Neural progenitor cell (in vitro differentiated cells): ENCODE data around the gene C1orf210. TPM values are rescaled to one million over a fixed set of nuclear protein-coding genes. Genes with fewer than 3 reads are reported as not detected.

Source experiments
- DNase-seq: peaks from one replicate; pipeline ENCODE4 v3.0.0-alpha.2; 2016; ENCODE audit warnings: low spot score
- H2AFZ ChIP-seq: fragments of 200-600 bp; sonication (generic); replicated peaks from 2 replicates; pipeline ENCODE4 v1.6.1; 2016; ENCODE audit warnings: antibody characterized with exemption
- H3F3A ChIP-seq: fragments of 200-600 bp; sonication (generic); 2 replicates; pipeline ENCODE4 v1.6.1; 2016; ENCODE audit warnings: antibody characterized with exemption, low read depth
- H3K27ac ChIP-seq: fragments of 200-600 bp; sonication (generic); 2 replicates; pipeline ENCODE4 v1.5.1; 2016; ENCODE audit warnings: mild to moderate bottlenecking
- H3K27me3 ChIP-seq: fragments of 200-600 bp; sonication (generic); 2 replicates; pipeline ENCODE4 v1.6.1; 2016; ENCODE audit warnings: mild to moderate bottlenecking, moderate library complexity
- H3K36me3 ChIP-seq: fragments of 200-600 bp; sonication (generic); 2 replicates; pipeline ENCODE4 v1.5.1; 2016
- H3K4me1 ChIP-seq: fragments of 200-600 bp; sonication (generic); 2 replicates; pipeline ENCODE4 v1.6.1; 2016; ENCODE audit warnings: mixed run types
- H3K4me2 ChIP-seq: fragments of 200-600 bp; sonication (generic); 2 replicates; pipeline ENCODE4 v1.6.1; 2016
- H3K4me3 ChIP-seq: fragments of 200-600 bp; sonication (generic); 2 replicates; pipeline ENCODE4 v1.5.1; 2016
- H3K79me2 ChIP-seq: fragments of 200-600 bp; sonication (generic); 2 replicates; pipeline ENCODE4 v1.6.1; 2016; ENCODE audit warnings: low read depth
- H3K9ac ChIP-seq: fragments of 200-600 bp; sonication (generic); 2 replicates; pipeline ENCODE4 v1.6.1; 2016
- H3K9me3 ChIP-seq: fragments of 200-600 bp; sonication (generic); 2 replicates; pipeline ENCODE4 v1.5.1; 2016; ENCODE audit warnings: low read depth
- H4K20me1 ChIP-seq: fragments of 200-600 bp; sonication (generic); 2 replicates; pipeline ENCODE4 v1.6.1; 2016; ENCODE audit warnings: low read depth
- H3K27ac Mint-ChIP-seq: 3 replicates; pipeline ENCODE4 v1.8.0; 2021; ENCODE audit warnings: mixed read lengths
- H3K27me3 Mint-ChIP-seq: 2 replicates; pipeline ENCODE4 v1.8.0; 2022; ENCODE audit warnings: low read depth, mild to moderate bottlenecking, inconsistent platforms, moderate library complexity, mixed read lengths; ENCODE audit not compliant: insufficient read depth
- H3K36me3 Mint-ChIP-seq: 3 replicates; pipeline ENCODE4 v1.8.0; 2021; ENCODE audit warnings: mixed read lengths
- H3K4me1 Mint-ChIP-seq: 3 replicates; pipeline ENCODE4 v1.8.0; 2021; ENCODE audit warnings: mixed read lengths
- H3K4me3 Mint-ChIP-seq: 3 replicates; pipeline ENCODE4 v1.8.0; 2021; ENCODE audit warnings: mild to moderate bottlenecking, moderate library complexity, mixed read lengths
- H3K9me3 Mint-ChIP-seq: 3 replicates; pipeline ENCODE4 v1.8.0; 2020; ENCODE audit warnings: mixed read lengths
- EZH2 ChIP-seq: fragments of 200-600 bp; sonication (generic); IDR thresholded peaks from 2 replicates; pipeline ENCODE4 v1.6.1; 2017; ENCODE audit warnings: antibody characterized with exemption, mild to moderate bottlenecking, moderate library complexity
- EZH2phosphoT487 ChIP-seq: fragments of 200-600 bp; sonication (generic); IDR thresholded peaks from 2 replicates; pipeline ENCODE4 v1.6.1; 2017; ENCODE audit warnings: antibody characterized with exemption
- total RNA-seq: library from RNA; depleted of rRNA; stranded (reverse); fragments of >200 nt; gene quantifications from 2 replicates; pipeline ENCODE4 v1.2.3, GENCODE V29; 2015; ENCODE audit warnings: low replicate concordance
- TF ChIP-seq, protein P1 (sequence below): fragments of 200-600 bp; sonication (generic); IDR thresholded peaks from 2 replicates; pipeline ENCODE4 v1.5.1; 2017; ENCODE audit warnings: antibody characterized with exemption, mild to moderate bottlenecking

C1orf210 gene
- total RNA-seq, 1 donor from 2014 or later: not detected

DNA sequence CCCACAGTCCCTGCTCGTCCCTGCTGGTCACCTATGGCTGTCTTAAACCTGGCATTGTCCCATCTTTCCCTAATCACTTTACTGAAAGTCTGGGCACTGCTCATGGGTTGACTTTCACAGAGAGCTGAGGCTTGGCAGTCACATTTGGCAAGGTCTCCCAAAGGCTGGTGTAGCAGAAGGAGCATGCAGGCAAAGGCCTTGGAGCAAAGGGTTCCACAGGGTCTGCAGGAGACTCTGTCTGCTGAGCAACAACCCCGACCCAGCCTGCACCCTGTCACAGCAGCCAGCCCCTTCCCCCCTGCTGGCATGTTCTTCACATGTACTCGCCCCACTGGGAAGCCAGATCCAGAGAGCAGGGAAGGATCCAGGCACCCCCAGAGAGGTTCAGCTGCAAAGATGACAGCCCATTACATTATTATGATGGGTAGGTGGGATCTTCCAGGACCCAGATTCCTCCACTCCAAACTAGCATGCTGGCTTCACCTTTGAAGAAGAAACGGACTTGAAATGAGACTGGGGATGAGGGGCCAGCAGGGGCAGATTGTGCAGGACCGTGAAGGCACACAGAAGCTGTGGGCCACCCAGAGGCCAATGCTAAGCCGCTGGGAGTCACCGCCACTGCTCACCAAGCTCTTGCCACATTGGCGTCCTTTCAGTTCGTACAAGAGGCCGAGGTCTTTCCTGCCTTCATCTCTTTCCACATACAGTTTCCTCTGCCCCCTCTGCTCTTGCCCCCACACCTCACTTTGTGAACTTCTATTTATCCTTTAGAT lies 29.8 kb downstream of the C1orf210 start:
- Mint-ChIP-seq H3K4me1 (no peaks in the 10 kb centered on the region), H3K4me3 (no peak overlapping the region), H3K27ac (no peak overlapping the region), H3K9me3 (peaks cover 17% of the 10 kb centered on the region), H3K36me3 (no peaks in the 10 kb centered on the region), H3K27me3 (peaks cover 11% of the 10 kb centered on the region)
- no peaks in the 10 kb centered on the region for H3K36me3 ChIP-seq
- no peak overlapping the region for H3K4me2 ChIP-seq
- no peak for DNase-seq
- no peak overlapping the region for H2AFZ ChIP-seq
- no peaks in the 10 kb centered on the region for H3F3A ChIP-seq
- no peak for TF ChIP-seq EZH2
- no peak for TF ChIP-seq EZH2phosphoT487
- TF ChIP-seq, protein P1, sequence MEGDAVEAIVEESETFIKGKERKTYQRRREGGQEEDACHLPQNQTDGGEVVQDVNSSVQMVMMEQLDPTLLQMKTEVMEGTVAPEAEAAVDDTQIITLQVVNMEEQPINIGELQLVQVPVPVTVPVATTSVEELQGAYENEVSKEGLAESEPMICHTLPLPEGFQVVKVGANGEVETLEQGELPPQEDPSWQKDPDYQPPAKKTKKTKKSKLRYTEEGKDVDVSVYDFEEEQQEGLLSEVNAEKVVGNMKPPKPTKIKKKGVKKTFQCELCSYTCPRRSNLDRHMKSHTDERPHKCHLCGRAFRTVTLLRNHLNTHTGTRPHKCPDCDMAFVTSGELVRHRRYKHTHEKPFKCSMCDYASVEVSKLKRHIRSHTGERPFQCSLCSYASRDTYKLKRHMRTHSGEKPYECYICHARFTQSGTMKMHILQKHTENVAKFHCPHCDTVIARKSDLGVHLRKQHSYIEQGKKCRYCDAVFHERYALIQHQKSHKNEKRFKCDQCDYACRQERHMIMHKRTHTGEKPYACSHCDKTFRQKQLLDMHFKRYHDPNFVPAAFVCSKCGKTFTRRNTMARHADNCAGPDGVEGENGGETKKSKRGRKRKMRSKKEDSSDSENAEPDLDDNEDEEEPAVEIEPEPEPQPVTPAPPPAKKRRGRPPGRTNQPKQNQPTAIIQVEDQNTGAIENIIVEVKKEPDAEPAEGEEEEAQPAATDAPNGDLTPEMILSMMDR: no peak
- no peak overlapping the region for H3K27ac ChIP-seq
- no peaks in the 10 kb centered on the region for H3K4me1 ChIP-seq
- H3K4me3 ChIP-seq: no peak overlapping the region
- no peaks in the 10 kb centered on the region for H3K79me2 ChIP-seq
- no peaks in the 10 kb centered on the region for H4K20me1 ChIP-seq
- H3K9ac ChIP-seq: no peak overlapping the region
- H3K9me3 ChIP-seq: no peaks in the 10 kb centered on the region
- H3K27me3 ChIP-seq: no peaks in the 10 kb centered on the region

DNA sequence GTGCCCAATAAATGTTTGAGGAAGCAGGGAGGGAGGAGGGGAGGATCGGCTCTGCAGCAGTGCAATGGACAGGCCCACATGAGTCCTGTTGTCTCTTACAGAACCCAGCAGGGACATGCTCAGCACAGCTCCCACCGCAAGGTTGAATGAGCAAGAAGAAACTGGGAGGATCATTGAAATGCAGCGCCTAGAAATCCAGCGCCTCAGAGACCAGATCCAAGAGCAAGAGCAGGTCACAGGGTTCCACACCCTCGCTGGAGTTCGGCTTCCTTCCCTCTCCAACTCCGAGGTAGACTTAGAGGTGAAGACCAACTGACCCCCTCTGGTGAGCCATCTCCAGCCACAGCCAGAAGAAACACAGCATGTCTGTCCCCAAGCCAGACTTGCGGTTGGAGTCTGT lies 31.5 kb downstream of the C1orf210 start:
- H3K27me3 ChIP-seq: no peaks in the 10 kb centered on the region
- Mint-ChIP-seq H3K9me3 (peaks cover 15% of the 10 kb centered on the region), H3K27me3 (peaks cover 13% of the 10 kb centered on the region), H3K4me1 (no peaks in the 10 kb centered on the region), H3K36me3 (no peaks in the 10 kb centered on the region), H3K4me3 (no peak overlapping the region), H3K27ac (no peak overlapping the region)
- no peak overlapping the region for H3K4me3 ChIP-seq
- DNase-seq: no peak
- TF ChIP-seq EZH2phosphoT487 (no peak), EZH2 (no peak)
- TF ChIP-seq, protein P1: no peak
- no peaks in the 10 kb centered on the region for H3K4me1 ChIP-seq
- no peaks in the 10 kb centered on the region for H3K79me2 ChIP-seq
- no peaks in the 10 kb centered on the region for H3F3A ChIP-seq
- no peak overlapping the region for H3K27ac ChIP-seq
- H3K36me3 ChIP-seq: no peaks in the 10 kb centered on the region
- H2AFZ ChIP-seq: no peak overlapping the region
- H3K4me2 ChIP-seq: no peak overlapping the region
- H3K9ac ChIP-seq: no peak overlapping the region
- H3K9me3 ChIP-seq: no peaks in the 10 kb centered on the region
- no peaks in the 10 kb centered on the region for H4K20me1 ChIP-seq

DNA sequence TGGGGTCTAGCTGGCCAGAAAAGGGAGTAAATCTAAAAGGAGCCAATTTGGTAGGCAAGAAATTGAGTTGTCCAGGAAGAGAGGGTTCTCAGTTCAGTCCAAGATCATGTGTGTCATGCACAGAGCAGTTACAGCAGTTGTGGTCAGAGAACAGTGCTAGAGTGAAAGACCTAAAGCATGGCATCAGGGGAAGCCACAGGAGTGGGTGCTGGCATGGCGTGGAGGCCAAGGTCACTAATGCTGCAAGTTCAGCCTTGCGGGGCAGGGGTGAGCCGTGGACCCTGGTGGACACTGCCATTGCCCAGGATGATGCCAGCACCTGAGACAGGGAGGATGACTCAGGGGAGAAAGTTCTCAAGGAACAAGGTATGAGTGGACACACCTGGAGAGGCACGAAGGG lies 32.2 kb downstream of the C1orf210 start:
- Histone ChIP-seq H3K79me2 (no peaks in the 10 kb centered on the region), H4K20me1 (no peaks in the 10 kb centered on the region), H3K9ac (no peak overlapping the region), H3F3A (no peaks in the 10 kb centered on the region), H3K27ac (no peak overlapping the region), H3K4me2 (no peak overlapping the region), H3K4me3 (no peak overlapping the region), H3K27me3 (no peaks in the 10 kb centered on the region), H2AFZ (no peak overlapping the region), H3K4me1 (no peaks in the 10 kb centered on the region), H3K9me3 (peaks cover 3% of the 10 kb centered on the region), H3K36me3 (no peaks in the 10 kb centered on the region)
- no peak overlapping the region for H3K4me3 Mint-ChIP-seq
- no peaks in the 10 kb centered on the region for H3K36me3 Mint-ChIP-seq
- peaks cover 11% of the 10 kb centered on the region for H3K9me3 Mint-ChIP-seq
- H3K4me1 Mint-ChIP-seq: no peaks in the 10 kb centered on the region
- no peak for TF ChIP-seq EZH2
- TF ChIP-seq, protein P1: no peak
- no peak for TF ChIP-seq EZH2phosphoT487
- H3K27ac Mint-ChIP-seq: no peak overlapping the region
- H3K27me3 Mint-ChIP-seq: peaks cover 13% of the 10 kb centered on the region
- DNase-seq: no peak
